ENCODE measurements around the gene TPRN. TPM values are rescaled to one million over a fixed set of nuclear protein-coding genes. Genes with fewer than 3 reads are reported as not detected.
A peak's percentile ranks its signal among the peaks of the same experiment; 100 is the strongest.

TPRN gene
- total RNA-seq, 1 experiment from 2014 or later, result 37.7 TPM

DNA sequence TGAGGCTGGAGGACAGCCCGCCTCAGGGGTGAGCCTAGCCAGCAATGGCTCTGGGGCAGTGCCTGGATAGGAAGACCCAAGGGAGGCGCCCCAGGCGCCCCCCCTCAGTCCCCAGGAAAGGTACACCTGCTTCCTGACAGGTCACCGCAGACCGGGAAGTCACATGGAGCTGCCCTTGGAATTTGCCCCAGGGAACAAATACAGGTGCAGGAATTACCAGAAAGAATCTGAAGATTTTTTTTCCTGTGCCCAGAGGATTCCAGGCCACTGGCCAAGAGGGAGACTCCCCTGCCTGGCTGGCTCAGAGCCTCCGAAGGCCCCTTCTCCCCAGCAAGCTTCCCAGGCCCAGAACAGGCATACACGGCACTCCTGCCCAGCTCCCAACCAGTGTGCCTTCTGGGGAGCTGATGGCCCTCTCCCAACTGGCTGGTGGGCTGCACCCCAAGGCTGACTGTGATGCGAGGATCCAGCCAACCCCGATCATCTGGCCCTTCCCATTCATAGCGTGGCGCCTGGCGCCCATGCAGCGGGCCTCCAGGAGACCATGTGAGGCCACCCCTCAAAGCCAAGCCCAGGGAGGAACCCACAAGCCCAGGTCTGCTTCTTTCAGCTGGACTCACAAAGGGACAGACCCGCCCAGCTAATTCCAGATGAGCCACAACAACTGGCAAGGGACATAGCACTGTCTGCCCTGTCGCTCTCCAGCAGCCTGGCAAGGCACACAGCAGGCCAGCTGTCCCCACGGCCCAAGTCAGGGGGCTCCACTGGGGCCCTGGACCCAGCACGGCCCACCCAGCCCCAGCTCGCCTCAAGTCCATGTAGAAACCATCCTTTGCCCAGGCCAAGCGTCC is 2.3 kb downstream of the TPRN start:
- Histone ChIP-seq H3K36me3 (ENCODE audit: control insufficient read depth, insufficient read depth, low read length) (no peaks in the 10 kb centered on the region), H3K9me3 (no peaks in the 10 kb centered on the region), H3K4me1 (peaks cover 32% of the 10 kb centered on the region), H3K27me3 (replicated peaks; ENCODE audit: control insufficient read depth, insufficient read depth, low read length) (no peaks in the 10 kb centered on the region), H3K4me3 (ENCODE audit: low read depth, low read length) (peak overlapping the region; percentile 49)
- peak overlapping the region; percentile 76 for H3K4me3 Mint-ChIP-seq (ENCODE audit: unreplicated experiment)
- POLR2A ChIA-PET, result interaction anchor here (0.9 to 1.4 kb wide), 2 partner anchors 9 to 25 kb away, joined by 4 to 5 read pairs; no protein-coding TSS in a partner anchor
- H3K27me3 Mint-ChIP-seq (ENCODE audit: insufficient read depth, unreplicated experiment), result no peaks in the 10 kb centered on the region
- peaks cover 20% of the 10 kb centered on the region for H3K36me3 Mint-ChIP-seq (ENCODE audit: insufficient read depth, unreplicated experiment)
- DNase-seq, result peak; percentile 69 to 82
- H3K9me3 Mint-ChIP-seq (ENCODE audit: unreplicated experiment), result no peaks in the 10 kb centered on the region
- no TSS peak for BruUV-seq (replicated peaks)
- CTCF ChIA-PET, result interaction anchor here (1.0 to 2.0 kb wide), 2 partner anchors 9 to 38 kb away, joined by 4 to 12 read pairs; partner anchors contain the start of genes ANAPC2 and SSNA1
- intact Hi-C loops (cut with micrococcal nuclease; ENCODE audit: unreplicated experiment), result no loop called here
- H3K27ac Mint-ChIP-seq (ENCODE audit: unreplicated experiment), result peak overlapping the region; percentile 39
- no peak for TF ChIP-seq CTCF (IDR thresholded peaks at IDR 0.05; ENCODE audit: insufficient read depth in 1 of 2, low read depth in 1 of 2, low read length in 1 of 2, severe bottlenecking in 1 of 2, unreplicated experiment in 1 of 2)
- peaks cover 8% of the 10 kb centered on the region for H3K4me1 Mint-ChIP-seq (ENCODE audit: low read depth, unreplicated experiment)

- CTCF ChIA-PET, result interaction anchor here (0.7 to 1.1 kb wide), 2 partner anchors 34 to 41 kb away, joined by 3 to 4 read pairs; no protein-coding TSS in a partner anchor
- no peak for DNase-seq
- Histone ChIP-seq H3K4me1 (peaks cover 29% of the 10 kb centered on the region), H3K36me3 (ENCODE audit: control insufficient read depth, insufficient read depth, low read length) (peaks cover 2% of the 10 kb centered on the region; the same call in 1 of the 2 replicates), H3K4me3 (ENCODE audit: low read depth, low read length) (no peak overlapping the region), H3K9me3 (no peaks in the 10 kb centered on the region), H3K27me3 (replicated peaks; ENCODE audit: control insufficient read depth, insufficient read depth, low read length) (no peaks in the 10 kb centered on the region)
- H3K27me3 Mint-ChIP-seq (ENCODE audit: insufficient read depth, unreplicated experiment), result no peaks in the 10 kb centered on the region
- TF ChIP-seq CTCF (IDR thresholded peaks at IDR 0.05; ENCODE audit: insufficient read depth in 1 of 2, low read depth in 1 of 2, low read length in 1 of 2, severe bottlenecking in 1 of 2, unreplicated experiment in 1 of 2), result no peak
- peaks cover 12% of the 10 kb centered on the region for H3K4me1 Mint-ChIP-seq (ENCODE audit: low read depth, unreplicated experiment)
- H3K27ac Mint-ChIP-seq (ENCODE audit: unreplicated experiment), result peak overlapping the region; percentile 61
- intact Hi-C loops (cut with micrococcal nuclease; ENCODE audit: unreplicated experiment), result no loop called here
- peak overlapping the region; percentile 26 for H3K4me3 Mint-ChIP-seq (ENCODE audit: unreplicated experiment)
- POLR2A ChIA-PET, result interaction anchor here (0.7 to 1.0 kb wide), 2 partner anchors 28 to 45 kb away, joined by 3 read pairs; no protein-coding TSS in a partner anchor
- peaks cover 27% of the 10 kb centered on the region for H3K36me3 Mint-ChIP-seq (ENCODE audit: insufficient read depth, unreplicated experiment)
- BruUV-seq (replicated peaks), result no TSS peak
- no peaks in the 10 kb centered on the region for H3K9me3 Mint-ChIP-seq (ENCODE audit: unreplicated experiment)
These were observed 4.9 kb downstream of the TPRN start for GRCh38 chr9:137195525-137196220.

DNA sequence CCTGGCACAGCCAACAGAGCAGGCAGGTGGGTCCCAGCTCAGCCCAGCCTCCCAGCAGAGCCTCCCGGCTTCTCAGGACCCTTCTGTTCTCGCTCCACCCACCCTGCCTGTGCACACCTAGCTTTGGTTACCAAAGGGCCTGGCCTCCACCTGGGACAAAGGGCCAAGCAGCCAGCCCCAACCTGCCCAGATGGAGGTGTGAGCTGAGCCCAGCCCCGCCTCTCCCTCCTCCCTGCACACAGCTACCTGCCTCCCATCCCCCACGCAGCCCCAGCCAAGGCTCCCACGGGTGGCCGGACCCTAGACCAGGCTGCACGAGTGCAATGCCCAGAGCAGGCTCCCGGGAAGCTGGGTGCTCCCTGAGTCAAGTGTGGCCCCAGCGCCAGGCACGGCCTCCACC is 5.6 kb downstream of the TPRN start:
- H3K4me1 ChIP-seq, result peaks cover 32% of the 10 kb centered on the region
- peaks cover 15% of the 10 kb centered on the region for H3K4me1 Mint-ChIP-seq (ENCODE audit: low read depth, unreplicated experiment)
- no TSS peak for BruUV-seq (replicated peaks)
- peaks cover 30% of the 10 kb centered on the region for H3K36me3 Mint-ChIP-seq (ENCODE audit: insufficient read depth, unreplicated experiment)
- no peak overlapping the region for H3K4me3 ChIP-seq (ENCODE audit: low read depth, low read length)
- no peak for TF ChIP-seq CTCF (IDR thresholded peaks at IDR 0.05; ENCODE audit: insufficient read depth in 1 of 2, low read depth in 1 of 2, low read length in 1 of 2, severe bottlenecking in 1 of 2, unreplicated experiment in 1 of 2)
- intact Hi-C loops (cut with micrococcal nuclease; ENCODE audit: unreplicated experiment), result no loop called here
- H3K27me3 ChIP-seq (replicated peaks; ENCODE audit: control insufficient read depth, insufficient read depth, low read length), result no peaks in the 10 kb centered on the region
- H3K27ac Mint-ChIP-seq (ENCODE audit: unreplicated experiment), result peak overlapping the region; percentile 61
- ChIA-PET POLR2A (no interaction called here), CTCF (interaction anchor here (0.7 to 1.1 kb wide), 2 partner anchors 33 to 42 kb away, joined by 3 to 4 read pairs; no protein-coding TSS in a partner anchor)
- no peaks in the 10 kb centered on the region for H3K27me3 Mint-ChIP-seq (ENCODE audit: insufficient read depth, unreplicated experiment)
- no peaks in the 10 kb centered on the region for H3K9me3 ChIP-seq
- H3K9me3 Mint-ChIP-seq (ENCODE audit: unreplicated experiment), result no peaks in the 10 kb centered on the region
- no peak for DNase-seq
- H3K36me3 ChIP-seq (ENCODE audit: control insufficient read depth, insufficient read depth, low read length), result peaks cover 2% of the 10 kb centered on the region
- H3K4me3 Mint-ChIP-seq (ENCODE audit: unreplicated experiment), result no peak overlapping the region
